Measurements from ENCODE around the gene EEA1. TPM values are rescaled to one million over a fixed set of nuclear protein-coding genes. Genes with fewer than 3 reads are reported as not detected.

The EEA1 gene
- total and polyA plus RNA-seq, 12 donors: 2.5 to 36.9 (median 21.4) TPM

DNA sequence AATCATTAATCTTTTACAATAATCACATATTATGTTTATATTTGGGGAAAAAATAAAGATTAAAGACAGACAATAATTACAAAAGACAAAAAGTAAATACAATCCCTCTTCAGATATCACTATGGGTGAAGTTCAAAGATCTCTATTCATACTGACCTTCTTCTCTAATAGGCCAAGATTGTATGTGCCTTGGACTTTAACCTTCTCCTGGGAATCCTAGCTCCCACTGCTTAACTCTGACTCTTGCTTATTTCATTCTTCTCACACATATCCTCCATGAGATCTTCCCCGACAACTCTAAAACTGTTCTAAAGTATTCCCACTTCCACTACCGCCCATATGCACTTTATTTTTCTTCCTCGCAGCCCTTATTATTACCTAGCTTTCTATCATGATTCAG is 83.8 kb downstream of the EEA1 start:
- Histone ChIP-seq H3K36me3 (replicated peaks in 1 of 2) (no peaks in the 10 kb centered on the region), H3K27me3 (no peaks in the 10 kb centered on the region), H3K9me3 (replicated peaks in 1 of 3) (peaks cover 0 to 4% (median 0%) of the 10 kb centered on the region in 3 donors), H3K4me1 (replicated peaks in 1 of 2) (peaks cover 0 to 4% of the 10 kb centered on the region in 2 donors), H3K27ac (no peak overlapping the region), H3K4me3 (no peak overlapping the region)
- DNase-seq: no peak
- WGBS, 4 donors: 96 to 99% (median 98%) methylated on average over 3 of the region's 3 CpGs
- no peak for TF ChIP-seq POLR2A (IDR thresholded peaks at IDR 0.05)
- intact Hi-C loops (cut with DNase I): no loop called here

DNA sequence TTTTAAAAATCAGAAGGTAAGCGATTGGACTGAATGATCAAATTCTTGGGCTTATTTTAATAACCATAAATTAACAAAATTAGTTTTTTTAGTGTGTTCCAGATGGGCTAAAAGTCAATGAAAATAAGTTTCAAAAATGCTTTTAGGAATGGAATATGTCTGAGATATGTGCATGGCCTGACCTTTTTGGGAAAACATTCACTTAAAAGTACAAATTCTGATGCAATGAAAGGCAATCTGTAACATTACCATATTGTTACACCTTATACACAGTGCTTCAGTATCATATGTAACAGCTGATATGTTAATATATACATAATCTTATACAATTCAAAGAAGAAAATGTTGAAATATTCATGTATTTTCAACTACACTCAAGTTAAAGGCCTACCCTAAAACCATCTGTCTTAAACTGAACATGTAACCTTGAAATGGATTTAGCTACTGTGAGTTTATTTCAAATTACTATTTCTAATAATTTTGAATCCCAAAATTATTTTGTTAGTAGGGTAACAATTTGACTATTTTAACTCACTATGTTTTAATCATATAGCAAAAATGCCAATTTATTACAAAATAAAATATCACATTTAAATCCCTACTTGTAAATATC is 84.8 kb downstream of the EEA1 start:
- Histone ChIP-seq H3K4me3 (no peak overlapping the region), H3K9me3 (replicated peaks in 1 of 3) (peaks cover 0 to 4% (median 0%) of the 10 kb centered on the region in 3 donors), H3K4me1 (replicated peaks in 1 of 2) (peaks cover 0 to 4% of the 10 kb centered on the region in 2 donors), H3K27me3 (no peaks in the 10 kb centered on the region), H3K27ac (no peak overlapping the region), H3K36me3 (replicated peaks in 1 of 2) (no peaks in the 10 kb centered on the region)
- intact Hi-C loops (cut with DNase I): no loop called here
- no peak for TF ChIP-seq CTCF (IDR thresholded peaks at IDR 0.05)
- WGBS, 4 donors: 80 to 93% (median 88%) methylated on average over 1 of the region's 1 CpG
- no peak for DNase-seq

DNA sequence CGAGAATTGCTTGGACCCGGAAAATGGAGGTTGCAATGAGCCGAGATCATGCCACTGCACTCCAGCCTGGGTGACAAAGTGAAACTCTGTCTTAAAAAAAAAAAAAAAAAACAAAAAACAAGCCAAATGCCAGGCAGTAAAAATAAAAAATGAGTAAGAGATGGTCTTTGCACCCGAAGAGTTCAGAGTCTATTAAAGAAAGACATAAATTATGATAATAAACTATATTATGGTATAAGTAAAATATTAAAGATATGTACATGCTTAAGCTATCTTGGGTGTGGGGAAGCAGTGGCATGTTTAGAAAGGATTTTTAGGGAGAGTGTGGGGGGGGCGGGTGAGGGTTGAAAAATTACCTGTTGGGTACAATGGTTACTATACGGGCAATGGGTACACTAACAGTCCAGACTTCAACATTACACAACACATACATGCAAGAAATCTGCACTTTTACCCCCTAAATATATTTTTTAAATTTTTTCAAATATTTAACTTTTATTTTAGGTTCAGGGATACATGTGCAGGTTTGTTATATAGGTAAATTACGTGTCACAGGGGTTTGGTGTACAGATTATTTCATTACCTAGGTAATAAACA is 99.3 kb downstream of the EEA1 start:
- DNase-seq: no peak
- TF ChIP-seq CTCF (IDR thresholded peaks at IDR 0.05) (no peak), POLR2A (IDR thresholded peaks at IDR 0.05) (no peak)
- H3K27me3 ChIP-seq: no peaks in the 10 kb centered on the region
- no peak overlapping the region for H3K4me3 ChIP-seq
- WGBS, 4 donors: 89 to 97% (median 95%) methylated on average over 7 of the region's 7 CpGs
- H3K27ac ChIP-seq: no peak overlapping the region
- intact Hi-C loops (cut with DNase I): loop anchor here in 1 of 2 donors (10.0 kb wide), 1 partner anchor 105 kb away; no protein-coding TSS in a partner anchor
- peaks cover 0 to 4% of the 10 kb centered on the region in 2 donors for H3K36me3 ChIP-seq (replicated peaks in 1 of 2)
- no peaks in the 10 kb centered on the region for H3K9me3 ChIP-seq (replicated peaks in 1 of 3)
- no peaks in the 10 kb centered on the region for H3K4me1 ChIP-seq (replicated peaks in 1 of 2)

DNA sequence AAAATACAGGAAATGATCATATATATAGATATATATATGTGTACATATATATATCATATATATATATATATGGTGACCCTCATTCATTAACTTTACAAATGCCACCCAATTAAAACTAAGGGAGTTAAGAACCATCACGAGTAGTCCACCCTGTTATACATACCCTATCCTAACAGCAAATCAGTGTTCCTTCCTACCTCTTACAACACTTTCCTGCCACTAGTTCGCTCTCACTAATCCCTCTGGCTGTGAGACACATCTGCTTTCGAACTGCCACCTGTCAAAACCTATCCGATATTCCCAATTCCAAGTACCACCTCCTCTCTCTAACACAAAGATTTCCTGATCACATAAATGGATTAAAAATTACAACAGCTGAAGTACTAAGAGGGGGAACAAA is 100.5 kb downstream of the EEA1 start:
- DNase-seq: no peak
- Histone ChIP-seq H3K27ac (no peak overlapping the region), H3K36me3 (replicated peaks in 1 of 2) (peaks cover 0 to 4% of the 10 kb centered on the region in 2 donors), H3K4me3 (no peak overlapping the region), H3K9me3 (replicated peaks in 1 of 3) (no peaks in the 10 kb centered on the region), H3K27me3 (no peaks in the 10 kb centered on the region), H3K4me1 (replicated peaks in 1 of 2) (no peaks in the 10 kb centered on the region)
- intact Hi-C loops (cut with DNase I): no loop called here
- TF ChIP-seq POLR2A (IDR thresholded peaks at IDR 0.05): no peak
- no peak for TF ChIP-seq CTCF (IDR thresholded peaks at IDR 0.05)
- WGBS, 4 donors: 88 to 99% (median 94%) methylated on average over 4 of the region's 4 CpGs
